HG03066 (cell line): ENCODE results near the gene WWOX.

Experiments
- ATAC-seq: cut with Tn5 transposase; IDR thresholded peaks from one replicate; pipeline ENCODE4 v1.9.1; 2021; ENCODE audit warnings: low read depth; ENCODE audit not compliant: unreplicated experiment

The WWOX gene

GRCh38 chr16:78794581-78795250, 695.3 kb downstream of the WWOX start:
- ATAC-seq, result no peak

GRCh38 chr16:78795433-78795832, 696.0 kb downstream of the WWOX start:
- ATAC-seq, result no peak

GRCh38 chr16:78796221-78796866, 696.9 kb downstream of the WWOX start:
- no peak for ATAC-seq

- ATAC-seq, result no peak
Measured at GRCh38 chr16:78799429-78799828, 700.0 kb downstream of the WWOX start.

GRCh38 chr16:78800523-78800922, 701.1 kb downstream of the WWOX start:
- ATAC-seq, result no peak

GRCh38 chr16:78804058-78804735, 704.7 kb downstream of the WWOX start:
- ATAC-seq, result no peak

- ATAC-seq, result no peak
Measured at GRCh38 chr16:78805556-78805955, 706.1 kb downstream of the WWOX start.

GRCh38 chr16:78811247-78811646, 711.8 kb downstream of the WWOX start:
- ATAC-seq, result no peak

GRCh38 chr16:78812582-78812981, 713.1 kb downstream of the WWOX start:
- ATAC-seq, result no peak

GRCh38 chr16:78813661-78814311, 714.3 kb downstream of the WWOX start:
- no peak for ATAC-seq

GRCh38 chr16:78815713-78816112, 716.3 kb downstream of the WWOX start:
- no peak for ATAC-seq

GRCh38 chr16:78816499-78817195, 717.2 kb downstream of the WWOX start:
- no peak for ATAC-seq

GRCh38 chr16:78817200-78817739, 717.8 kb downstream of the WWOX start:
- no peak for ATAC-seq

- ATAC-seq, result no peak
Measured at GRCh38 chr16:78821335-78821734, 721.9 kb downstream of the WWOX start.

GRCh38 chr16:78822509-78822908, 723.1 kb downstream of the WWOX start:
- no peak for ATAC-seq

- no peak for ATAC-seq
Measured at GRCh38 chr16:78823027-78823426, 723.6 kb downstream of the WWOX start.

GRCh38 chr16:78829280-78829679, 729.8 kb downstream of the WWOX start:
- ATAC-seq, result no peak

GRCh38 chr16:78830599-78830998, 731.1 kb downstream of the WWOX start:
- no peak for ATAC-seq

GRCh38 chr16:78832100-78832499, 732.6 kb downstream of the WWOX start:
- ATAC-seq, result no peak

- ATAC-seq, result no peak
Measured at GRCh38 chr16:78836802-78837491, 737.5 kb downstream of the WWOX start.
